HG03460 (cell line): Measurements from ENCODE around the gene ARFRP1.

Source experiments
- ATAC-seq: cut with Tn5 transposase; IDR thresholded peaks from one replicate; pipeline ENCODE4 v1.9.1; 2021; ENCODE audit not compliant: unreplicated experiment

The ARFRP1 gene

DNA sequence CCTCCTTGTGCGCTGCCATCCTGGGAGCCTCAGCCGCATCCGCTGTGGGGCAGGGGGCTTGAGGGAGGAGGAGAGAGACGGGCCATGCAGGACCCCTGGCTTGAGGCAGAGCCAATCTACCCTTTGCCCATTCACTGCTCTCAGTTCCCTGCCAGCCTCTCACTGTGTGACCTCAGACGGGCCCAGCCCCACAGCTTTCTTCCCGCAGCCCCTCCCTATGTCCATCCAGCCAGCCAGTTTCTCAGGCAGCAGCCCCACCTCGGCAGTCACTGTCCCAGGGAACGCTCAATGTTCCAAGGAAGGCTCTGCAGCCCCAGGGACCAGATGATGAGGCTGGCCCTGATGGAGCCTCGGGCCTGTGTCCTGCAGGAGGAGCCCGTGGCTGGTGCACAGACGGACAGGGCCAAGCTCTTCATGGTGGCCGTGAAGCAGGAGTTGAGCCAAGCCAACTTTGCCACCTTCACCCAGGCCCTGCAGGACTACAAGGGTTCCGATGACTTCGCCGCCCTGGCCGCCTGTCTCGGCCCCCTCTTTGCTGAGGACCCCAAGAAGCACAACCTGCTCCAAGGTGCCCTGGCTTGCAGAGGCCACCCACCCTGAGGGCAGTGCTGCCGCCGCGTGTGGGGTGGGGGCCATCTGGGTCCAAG, 15.2 kb downstream of the ARFRP1 start:
- ATAC-seq, result no peak

DNA sequence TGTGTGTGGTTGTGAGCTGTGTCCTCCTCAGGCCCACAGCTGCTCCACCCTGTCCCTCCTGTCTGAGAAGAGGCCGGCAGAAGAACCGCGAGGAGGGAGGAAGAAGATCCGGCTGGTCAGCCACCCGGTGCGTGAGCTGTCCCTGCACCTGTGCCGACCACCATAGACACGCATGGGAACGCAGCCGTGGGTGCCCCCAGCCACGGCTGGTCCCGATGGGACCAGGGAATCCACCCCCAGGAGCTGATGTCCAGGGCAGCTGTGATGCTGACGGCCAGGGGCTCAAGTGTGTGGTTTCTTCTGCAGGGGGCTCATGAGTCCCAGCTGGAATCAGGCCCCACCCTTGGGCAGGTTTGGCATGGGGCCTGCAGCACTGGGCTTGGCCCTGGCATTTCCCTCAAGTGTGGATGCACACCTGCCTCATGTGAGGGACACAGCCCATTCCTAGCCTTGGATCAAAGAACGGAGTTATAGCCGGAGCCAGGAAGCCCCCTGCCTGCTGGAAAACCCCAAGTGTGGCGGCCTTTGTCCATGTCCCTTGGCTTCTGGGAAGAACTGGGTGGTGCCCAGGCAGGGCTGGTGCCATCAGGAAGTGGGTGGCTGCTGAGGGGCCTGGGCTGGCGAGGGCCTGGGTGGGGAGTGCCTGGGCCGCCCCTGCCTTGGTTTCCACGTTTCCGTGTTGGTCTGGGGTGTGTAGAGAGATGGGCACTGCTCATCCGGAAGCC, 15.9 kb downstream of the ARFRP1 start:
- no peak for ATAC-seq

DNA sequence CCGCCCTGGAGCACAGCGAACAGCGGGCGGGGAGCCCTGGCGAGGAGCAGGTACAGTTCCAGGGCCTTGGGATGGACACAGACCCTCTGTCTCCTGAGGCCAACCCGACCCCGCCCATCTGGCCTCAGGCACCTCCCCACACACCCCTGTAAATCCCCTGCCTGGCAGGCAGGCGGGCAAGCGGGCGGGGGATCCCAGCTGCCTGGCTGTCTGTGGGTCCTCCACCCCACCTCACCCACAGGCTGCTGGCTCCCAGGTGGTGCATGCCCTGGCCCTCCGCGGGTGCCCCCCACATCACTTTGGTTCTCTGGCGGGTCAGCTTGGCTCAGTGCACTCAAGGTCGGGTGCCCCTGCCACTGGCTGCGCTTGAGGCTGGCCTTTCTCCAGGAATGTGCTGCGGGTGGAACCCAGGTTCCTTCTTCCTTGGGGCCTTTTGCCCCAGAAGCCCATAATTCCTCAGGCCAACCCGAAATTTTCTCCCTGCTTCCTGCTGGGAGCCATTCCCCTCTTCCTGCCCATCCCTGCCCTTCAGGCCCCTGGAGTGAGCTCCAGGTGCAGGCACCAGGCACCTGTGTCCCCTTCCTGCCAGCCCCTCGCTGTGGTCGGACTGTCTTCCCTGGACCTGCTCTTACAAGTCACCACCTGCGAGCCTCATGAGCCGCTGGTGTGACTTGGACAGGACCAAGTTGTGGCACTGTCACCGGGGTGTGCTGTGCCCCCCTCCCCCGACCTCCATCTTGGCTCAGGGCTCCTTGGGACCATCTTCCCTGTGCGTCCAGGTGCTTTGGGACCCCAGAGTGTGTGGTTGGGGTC, 16.7 kb downstream of the ARFRP1 start:
- no peak for ATAC-seq

DNA sequence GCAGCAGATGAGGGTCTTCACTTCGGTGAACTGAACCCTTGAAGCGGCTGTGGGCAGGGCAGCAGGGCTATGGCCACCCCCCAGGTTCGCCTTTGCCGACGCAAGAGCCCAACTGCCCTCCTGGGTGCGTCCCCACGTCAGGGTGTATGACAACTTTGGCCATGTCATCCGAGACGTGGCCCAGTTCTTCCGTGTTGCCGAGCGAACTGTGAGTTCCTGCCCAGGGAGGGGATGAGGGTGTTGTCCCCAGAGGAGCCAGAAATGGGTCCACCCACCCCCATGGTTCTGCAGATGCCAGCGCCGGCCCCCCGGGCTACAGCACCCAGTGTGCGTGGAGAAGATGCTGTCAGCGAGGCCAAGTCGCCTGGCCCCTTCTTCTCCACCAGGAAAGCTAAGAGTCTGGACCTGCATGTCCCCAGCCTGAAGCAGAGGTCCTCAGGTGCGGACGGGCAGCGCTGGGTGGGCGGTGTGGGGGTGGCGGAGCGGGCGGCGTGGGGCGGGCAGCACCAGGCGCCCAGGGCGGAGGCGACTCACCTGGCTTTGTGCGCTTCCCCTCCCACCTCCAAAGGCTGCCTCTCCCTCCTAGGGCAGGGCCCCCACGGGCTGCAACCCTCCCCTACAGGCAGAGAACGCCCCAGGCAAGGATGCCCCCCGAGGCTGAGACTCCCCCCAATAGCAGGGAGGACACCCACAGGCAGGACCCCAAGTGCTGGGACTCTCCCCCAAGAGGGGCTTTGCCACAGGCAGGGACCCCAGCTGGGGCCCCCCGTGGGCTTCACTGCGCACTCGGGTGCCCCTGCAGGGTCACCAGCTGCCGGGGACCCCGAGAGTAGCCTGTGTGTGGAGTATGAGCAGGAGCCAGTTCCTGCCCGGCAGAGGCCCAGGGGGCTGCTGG, 17.5 kb downstream of the ARFRP1 start:
- no peak for ATAC-seq

DNA sequence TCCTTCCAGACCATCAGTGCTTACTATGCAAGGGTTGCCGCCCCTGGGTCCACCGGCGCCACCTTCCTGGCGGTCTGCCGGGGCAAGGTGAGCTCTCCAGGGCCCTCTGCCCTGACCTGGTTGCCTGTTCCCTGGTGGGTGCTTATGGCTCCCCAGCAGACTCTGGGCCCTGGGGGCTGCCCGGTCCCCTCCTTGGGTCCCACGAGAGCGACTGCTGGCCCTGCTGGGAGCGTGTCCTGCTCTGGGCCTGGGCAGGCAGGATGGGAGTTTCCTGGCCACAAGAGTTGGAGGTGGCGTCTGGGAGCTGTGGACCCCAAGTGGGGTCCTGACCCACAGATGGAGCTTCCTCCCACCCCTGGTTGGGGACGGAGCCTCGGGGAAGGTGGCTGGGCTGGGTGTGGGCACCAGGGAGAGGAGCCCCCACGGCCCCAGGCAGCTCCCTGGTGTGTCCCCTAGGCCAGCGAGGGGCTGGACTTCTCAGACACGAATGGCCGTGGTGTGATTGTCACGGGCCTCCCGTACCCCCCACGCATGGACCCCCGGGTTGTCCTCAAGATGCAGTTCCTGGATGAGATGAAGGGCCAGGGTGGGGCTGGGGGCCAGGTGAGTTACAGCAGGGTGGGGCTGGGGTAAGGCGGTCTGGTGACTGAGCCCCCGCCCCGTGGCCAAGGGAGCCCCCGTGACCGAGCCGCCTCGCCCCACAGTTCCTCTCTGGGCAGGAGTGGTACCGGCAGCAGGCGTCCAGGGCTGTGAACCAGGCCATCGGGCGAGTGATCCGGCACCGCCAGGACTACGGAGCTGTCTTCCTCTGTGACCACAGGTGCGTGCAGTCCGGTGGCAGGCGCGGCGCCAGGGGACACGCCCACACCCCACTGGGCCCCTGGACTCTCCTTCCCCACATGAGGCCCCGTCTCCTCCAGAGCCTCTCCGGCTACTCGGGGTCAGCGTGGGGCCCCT, 18.5 kb downstream of the ARFRP1 start:
- no peak for ATAC-seq

DNA sequence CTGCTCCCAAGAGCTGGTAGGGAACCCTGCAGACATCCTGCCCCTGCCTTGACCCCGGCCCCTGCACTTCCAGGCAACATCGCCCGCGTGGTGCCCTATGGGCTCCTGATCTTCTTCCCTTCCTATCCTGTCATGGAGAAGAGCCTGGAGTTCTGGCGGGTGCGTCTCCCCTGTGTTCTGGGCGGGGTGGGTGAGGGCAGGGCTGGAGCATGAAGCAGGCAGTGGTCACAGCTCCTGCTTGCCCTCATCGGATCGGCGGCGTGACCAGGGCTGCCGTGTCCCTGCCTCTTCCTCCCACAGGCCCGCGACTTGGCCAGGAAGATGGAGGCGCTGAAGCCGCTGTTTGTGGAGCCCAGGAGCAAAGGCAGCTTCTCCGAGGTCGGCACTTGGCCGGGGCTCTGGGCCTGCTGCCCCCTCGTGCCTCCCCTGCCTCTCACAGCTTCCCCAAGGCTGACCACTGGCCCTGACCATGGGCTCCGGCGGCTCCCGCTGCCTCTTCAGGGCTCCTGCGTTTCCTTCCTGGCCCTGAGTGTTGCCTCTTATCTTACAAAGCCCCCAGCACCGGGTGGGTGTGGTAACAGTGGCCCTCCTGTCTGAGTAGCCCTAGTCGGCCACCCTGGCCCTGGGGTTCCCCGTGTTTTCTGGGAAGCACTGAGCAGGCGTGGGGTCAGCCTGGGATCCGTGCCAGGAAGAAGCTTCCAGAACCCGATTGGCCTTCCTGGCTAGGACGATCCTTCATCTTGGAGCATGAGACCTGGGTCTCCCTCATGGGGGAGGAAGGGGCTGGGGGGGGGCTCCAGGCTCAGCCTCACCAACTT, 19.3 kb downstream of the ARFRP1 start:
- ATAC-seq, result no peak

DNA sequence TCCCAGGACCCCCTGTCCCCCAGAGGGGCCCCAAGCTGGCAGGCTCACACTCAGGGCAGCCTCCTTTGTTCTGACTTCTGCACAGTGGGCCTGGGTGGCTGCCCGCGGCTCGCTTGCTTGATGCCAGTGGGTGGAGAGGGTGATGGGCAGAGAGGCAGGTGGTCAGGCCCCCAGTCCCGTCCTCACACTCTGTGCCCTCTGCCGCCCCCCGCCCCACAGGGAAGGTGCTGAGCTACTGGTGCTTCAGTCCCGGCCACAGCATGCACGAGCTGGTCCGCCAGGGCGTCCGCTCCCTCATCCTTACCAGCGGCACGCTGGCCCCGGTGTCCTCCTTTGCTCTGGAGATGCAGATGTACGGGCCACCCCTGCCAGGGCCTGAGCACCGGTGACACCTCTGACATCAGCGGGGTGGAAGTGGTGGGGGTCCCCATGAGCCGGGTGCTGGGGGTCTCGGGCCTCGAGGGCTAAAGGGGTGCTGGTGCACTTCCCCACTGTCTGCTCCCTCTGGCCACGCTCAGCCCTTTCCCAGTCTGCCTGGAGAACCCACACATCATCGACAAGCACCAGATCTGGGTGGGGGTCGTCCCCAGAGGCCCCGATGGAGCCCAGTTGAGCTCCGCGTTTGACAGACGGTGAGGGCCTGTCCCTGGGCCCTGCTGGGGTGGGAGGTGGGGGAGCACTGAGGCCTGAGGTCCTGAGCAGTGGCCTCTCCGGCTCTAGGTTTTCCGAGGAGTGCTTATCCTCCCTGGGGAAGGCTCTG, 20.2 kb downstream of the ARFRP1 start:
- no peak for ATAC-seq

DNA sequence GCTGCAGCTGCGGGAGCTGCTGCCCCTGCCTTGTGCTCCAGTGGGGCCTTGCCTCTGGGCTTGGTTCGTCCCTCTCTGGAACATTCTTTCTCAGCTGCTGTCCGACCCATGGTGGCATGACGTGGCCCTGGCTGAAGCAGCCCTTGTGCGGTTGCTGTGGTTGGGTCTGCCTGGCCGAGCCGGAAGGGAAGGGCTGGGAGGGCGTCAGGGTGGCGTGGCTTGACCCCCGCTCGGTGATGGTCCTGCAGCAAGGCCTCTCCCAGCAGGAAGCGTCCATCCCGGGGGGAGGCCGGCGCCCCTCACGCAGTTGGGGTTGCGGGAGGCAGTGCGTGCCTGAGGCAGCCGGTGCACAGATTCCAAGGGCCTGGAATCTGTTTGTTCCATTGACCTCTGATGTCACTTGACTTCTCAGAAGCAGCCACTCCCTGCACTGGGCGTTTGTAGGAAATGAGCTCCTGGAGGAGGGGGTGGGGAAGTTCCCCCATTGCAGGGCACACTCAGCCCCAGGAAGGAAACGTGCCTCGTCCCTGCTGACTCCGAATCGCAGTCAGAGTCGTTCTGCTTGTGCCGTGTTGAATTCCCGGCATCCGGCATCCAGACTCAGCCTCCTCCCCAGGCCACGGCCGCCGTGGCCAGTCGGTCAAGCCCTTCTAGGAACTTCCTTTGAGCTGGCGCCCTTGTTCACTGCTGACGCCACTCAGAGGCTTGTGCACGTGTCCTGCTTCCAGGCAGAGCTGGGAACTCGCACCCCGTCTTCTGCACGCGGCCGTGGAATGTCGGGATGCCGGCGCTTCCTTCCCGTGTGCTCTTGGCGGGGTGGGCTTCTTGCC, 21.1 kb downstream of the ARFRP1 start:
- ATAC-seq, result no peak

DNA sequence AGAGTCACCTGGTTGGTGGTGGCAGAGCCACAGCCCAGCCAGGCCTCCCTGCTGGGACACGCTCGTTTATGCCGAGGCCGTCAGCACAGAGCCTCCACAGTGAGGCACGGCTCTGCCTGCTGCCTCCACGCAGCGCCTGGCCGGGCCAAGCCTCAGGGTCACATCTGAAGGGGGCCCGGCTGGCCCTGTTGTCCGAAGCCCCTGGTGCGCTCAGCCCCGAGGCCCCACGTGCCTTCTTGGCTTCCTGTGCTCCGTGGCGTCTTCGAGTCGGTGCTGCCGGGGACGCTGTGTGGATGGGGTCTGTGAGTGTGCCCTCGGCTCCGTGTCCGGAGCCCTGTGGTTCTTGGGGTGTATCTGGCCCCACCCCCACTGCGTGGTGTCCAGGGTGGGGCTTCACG, 21.7 kb downstream of the ARFRP1 start:
- ATAC-seq, result no peak

DNA sequence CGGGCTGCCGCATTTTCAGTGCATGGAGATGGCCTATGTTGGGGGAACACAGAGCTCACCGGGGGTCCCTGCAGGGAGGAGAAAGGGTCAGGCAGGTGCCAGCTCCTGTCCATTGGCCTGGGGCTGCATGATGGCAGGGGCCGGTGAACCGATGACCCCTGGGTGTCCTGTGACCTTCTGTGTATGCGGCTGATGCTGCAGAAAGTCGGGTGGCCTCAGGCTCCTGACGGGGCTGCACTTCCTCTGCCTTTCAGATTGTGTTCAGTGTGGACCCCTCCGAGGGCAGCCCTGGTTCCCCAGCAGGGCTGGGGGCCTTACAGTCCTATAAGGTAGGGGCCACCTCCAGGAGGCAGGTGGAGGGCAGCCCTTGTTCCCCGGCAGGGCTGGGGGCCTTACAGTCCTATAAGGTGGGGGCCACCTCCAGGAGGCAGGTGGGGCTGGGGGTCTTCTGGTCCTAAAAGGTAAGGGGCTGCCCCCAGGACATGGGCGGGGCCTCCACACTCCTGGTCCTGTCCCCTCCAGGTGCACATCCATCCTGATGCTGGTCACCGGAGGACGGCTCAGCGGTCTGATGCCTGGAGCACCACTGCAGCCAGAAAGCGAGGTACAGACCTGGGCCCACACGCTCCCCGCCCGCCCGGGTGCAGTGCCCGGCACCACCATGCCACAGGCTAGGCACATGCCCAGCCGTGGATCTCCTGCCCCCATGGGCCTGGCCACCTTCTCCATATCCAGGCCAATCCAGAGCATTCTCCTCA, 22.3 kb downstream of the ARFRP1 start:
- ATAC-seq, result no peak

DNA sequence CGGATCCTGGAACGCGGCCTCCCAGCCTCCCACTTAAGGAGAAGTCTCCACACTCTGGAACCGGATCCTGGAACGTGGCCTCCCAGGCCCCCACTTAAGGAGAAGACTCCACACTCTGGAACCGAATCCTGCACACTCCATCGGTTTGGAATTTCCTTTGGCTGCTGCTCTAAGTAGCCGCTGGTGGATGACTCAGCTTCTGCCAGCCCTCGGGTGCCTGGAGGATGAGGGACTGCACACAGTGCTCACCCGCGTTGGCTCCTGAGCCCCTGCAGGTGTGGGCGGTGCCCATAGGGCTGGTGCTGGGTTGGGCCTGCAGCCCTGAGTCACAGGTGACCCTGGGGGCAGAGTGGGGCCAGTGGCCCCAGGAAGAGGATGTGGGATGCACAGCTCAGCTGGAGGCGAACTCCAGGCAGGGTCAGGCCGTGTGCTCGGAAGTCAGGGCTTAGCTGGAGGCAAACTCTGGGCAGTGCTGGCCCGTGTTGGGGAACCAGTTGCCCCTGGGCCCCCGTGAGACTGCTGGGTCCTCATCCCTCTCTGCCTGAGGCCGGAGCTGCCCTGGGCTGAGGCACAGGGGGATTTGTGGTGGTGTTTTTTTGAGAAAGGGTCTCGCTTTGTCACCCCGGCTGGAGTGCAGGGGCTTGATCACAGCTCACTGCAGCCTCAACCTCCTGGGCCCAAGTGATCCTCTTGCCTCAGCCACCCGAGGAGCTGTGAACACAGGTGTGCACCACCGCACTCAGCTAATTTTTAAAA, 25.2 kb downstream of the ARFRP1 start:
- ATAC-seq, result no peak

DNA sequence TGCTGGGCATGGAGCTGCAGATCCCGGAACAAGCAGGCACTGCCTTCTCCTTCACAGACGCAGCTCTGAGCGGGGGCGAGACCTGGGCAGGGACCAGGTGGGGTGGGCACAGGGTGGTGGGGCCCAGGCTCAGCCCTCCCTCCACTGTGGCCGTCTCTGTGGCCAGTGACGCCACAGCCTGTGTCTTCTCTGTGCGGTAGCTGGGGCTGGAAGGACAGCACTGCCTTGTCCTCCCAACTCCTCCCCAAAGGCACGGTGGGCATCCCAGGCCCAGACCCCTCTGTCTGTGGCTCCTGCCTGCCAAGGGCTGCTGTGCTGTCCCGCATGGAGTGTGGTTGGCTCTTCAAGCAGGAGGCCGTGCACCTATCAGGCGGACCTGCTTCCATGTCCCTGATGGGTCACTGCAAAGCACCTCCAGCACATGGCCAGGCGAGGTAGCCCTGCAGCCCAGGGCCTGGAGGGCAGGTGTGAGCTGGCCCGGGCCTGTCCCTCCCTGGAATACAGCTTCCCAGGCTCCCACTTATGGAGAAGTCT, 26.1 kb downstream of the ARFRP1 start:
- no peak for ATAC-seq

DNA sequence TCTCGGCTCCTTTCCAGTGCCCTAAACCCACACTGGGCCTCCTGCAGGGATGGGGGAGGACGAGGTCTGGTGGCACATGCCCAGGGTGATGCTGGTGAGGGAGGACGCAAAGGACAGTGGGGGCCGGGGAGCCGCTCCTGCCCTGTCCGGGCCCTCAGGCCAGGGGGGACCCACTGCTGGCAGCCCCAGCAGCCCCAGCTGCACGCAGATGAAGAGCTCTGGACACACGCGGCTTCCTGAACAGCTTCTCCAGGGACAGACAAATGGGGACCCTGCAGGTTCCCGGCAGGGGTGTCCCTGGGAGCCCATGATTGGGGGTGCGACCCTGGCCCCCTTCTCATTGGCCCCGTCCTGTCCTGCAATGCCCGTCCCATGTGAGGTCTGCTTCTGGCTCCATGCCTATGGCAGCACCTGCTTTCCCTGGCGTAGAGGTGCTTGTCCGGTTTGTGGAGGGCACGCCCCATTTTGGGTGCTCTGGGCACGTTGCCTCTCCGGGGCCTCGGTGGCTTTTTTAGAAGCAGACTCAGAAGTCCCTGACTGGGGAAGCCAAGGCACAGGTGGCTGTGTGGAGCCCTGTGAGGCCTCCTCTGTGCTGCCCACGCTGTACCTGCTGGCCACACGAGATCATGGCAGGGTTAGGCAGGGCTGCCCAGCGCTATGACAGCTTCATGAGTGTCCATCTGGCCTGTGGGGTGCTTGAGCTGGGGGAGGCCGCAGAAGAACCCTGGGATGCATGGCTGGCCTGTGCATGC, 26.7 kb downstream of the ARFRP1 start:
- no peak for ATAC-seq

DNA sequence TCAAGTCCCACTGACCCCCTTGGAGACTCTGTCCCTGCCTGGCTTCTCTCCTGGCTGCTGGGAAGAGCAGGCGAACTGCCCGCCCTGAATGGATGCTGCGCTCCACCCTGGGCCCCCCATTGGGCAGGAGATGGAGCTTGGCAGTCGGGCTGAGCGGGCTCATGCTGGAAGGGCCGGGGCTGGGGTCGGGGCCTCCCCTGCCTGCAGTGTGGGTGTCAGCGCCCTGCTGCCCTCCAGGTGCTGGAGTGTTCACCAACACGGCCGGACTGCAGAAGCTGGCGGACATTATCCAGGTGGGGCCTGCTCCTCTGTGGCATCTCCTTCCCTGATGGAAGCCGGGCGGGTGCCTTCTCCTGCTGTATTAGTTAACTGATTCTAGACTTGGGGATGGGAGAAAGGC, 27.3 kb downstream of the ARFRP1 start:
- ATAC-seq, result no peak

DNA sequence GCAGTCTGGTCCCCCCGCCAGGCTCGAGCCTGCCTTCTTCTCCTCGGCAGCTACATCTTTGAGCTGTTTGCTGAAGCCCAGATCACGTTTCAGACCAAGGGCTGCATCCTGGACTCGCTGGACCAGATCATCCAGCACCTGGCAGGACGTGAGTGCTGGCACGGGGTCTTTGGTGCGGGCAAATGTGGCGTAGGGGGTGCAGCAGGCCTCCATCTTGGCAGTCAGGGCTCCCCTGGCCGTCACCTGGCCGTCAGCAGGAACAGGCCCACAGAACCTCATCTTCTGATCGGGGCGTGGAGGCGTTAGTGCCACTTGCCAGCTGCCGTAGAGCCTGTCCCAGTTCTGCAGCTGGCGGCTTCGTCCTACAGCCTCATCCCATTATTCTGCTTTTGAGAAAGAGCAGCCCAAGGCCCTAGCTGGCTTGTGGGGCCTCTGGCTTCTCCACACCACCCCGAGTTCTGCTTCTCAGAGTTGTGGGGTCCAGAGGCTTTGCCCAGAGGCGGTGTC, 27.9 kb downstream of the ARFRP1 start:
- ATAC-seq, result no peak
